Regular cardiac myocyte (primary cell): ENCODE data around the gene PGAP2. TPM values are rescaled to one million over a fixed set of nuclear protein-coding genes. Genes with fewer than 3 reads are reported as not detected.

ENCODE experiments used
- total RNA-seq: library from RNA; depleted of rRNA; stranded (reverse); fragments of >200 nt; gene quantifications from 2 replicates; pipeline ENCODE4 v1.2.3, GENCODE V29; 2014

The PGAP2 gene
- total RNA-seq, result 7.9 and 10.2 TPM in 2 replicates

GRCh38 chr11:3807909-3808860, at the start of gene PGAP2:
PGAP2 (plus strand) TSS chr11:3808560; CDS start chr11:3811260, 2,700 bp downstream.

GRCh38 chr11:3797329-3798090, 10.8 kb upstream of the PGAP2 start, which contains the start of gene NUP98:
NUP98 (minus strand) TSS chr11:3797554; CDS start chr11:3782117, 15,437 bp downstream.

GRCh38 chr11:3840870-3841425, 32.6 kb downstream of the PGAP2 start, which contains the start of gene RHOG:
RHOG (minus strand) TSS chr11:3840959; CDS start chr11:3828138, 12,821 bp downstream.

GRCh38 chr11:3854977-3855807, 46.8 kb downstream of the PGAP2 start, which contains the start of gene STIM1:
STIM1 (plus strand) TSS chr11:3855664; CDS start chr11:3856271, 607 bp downstream.

Other genes starting within 250 kb of the PGAP2 start
- gene ART5, start 166.6 kb upstream of the PGAP2 start, total RNA-seq, result 0.28 TPM in 1 of 2 replicates, not detected in the other
- not detected in 2 replicates for gene ART1, start 163.4 kb upstream of the PGAP2 start, total RNA-seq
- gene CHRNA10, start 137.2 kb upstream of the PGAP2 start, total RNA-seq, result 0.56 and 0.96 TPM in 2 replicates
- gene NUP98, start 11.0 kb upstream of the PGAP2 start, total RNA-seq, result 101 and 114 TPM in 2 replicates
- gene RHOG, start 32.4 kb downstream of the PGAP2 start, total RNA-seq, result 8.2 and 12.3 TPM in 2 replicates
- gene STIM1, start 47.1 kb downstream of the PGAP2 start, total RNA-seq, result 29.9 and 40.3 TPM in 2 replicates